ENCODE data around the gene ATP5F1D.

The ATP5F1D gene

GRCh38 chr19:1259876-1260748, 18.6 kb downstream of the ATP5F1D start:
- no peak for DNase-seq

GRCh38 chr19:1260749-1261537, 19.4 kb downstream of the ATP5F1D start:
- peak; percentile 96 for DNase-seq

GRCh38 chr19:1261538-1261797, 19.9 kb downstream of the ATP5F1D start:
- no peak for DNase-seq

- DNase-seq, result no peak
These were observed 20.5 kb downstream of the ATP5F1D start for GRCh38 chr19:1261798-1262622.

GRCh38 chr19:1262623-1263123, 21.1 kb downstream of the ATP5F1D start:
- no peak for DNase-seq

GRCh38 chr19:1263188-1263587, 21.6 kb downstream of the ATP5F1D start:
- DNase-seq, result no peak

- no peak for DNase-seq
These were observed 23.5 kb downstream of the ATP5F1D start for GRCh38 chr19:1264801-1265614.

GRCh38 chr19:1265615-1266128, 24.1 kb downstream of the ATP5F1D start:
- no peak for DNase-seq

GRCh38 chr19:1266129-1266915, 24.8 kb downstream of the ATP5F1D start:
- peak; percentile 51 for DNase-seq

- DNase-seq, result peak; percentile 50
These were observed 25.4 kb downstream of the ATP5F1D start for GRCh38 chr19:1266916-1267476.

- DNase-seq, result no peak
These were observed 26.1 kb downstream of the ATP5F1D start for GRCh38 chr19:1267477-1268225.

GRCh38 chr19:1268226-1269064, 26.9 kb downstream of the ATP5F1D start:
- DNase-seq, result no peak

GRCh38 chr19:1269065-1269477, 27.5 kb downstream of the ATP5F1D start, which contains the start of gene CIRBP:
Gene CIRBP (plus strand): TSS chr19:1269332. CDS start chr19:1270934, 1,602 bp downstream.
- DNase-seq, result peak; percentile 98

GRCh38 chr19:1269478-1270212, 28.1 kb downstream of the ATP5F1D start:
- peak; percentile 75 for DNase-seq

GRCh38 chr19:1270213-1270853, 28.8 kb downstream of the ATP5F1D start:
- DNase-seq, result no peak

GRCh38 chr19:1270854-1271527, 29.4 kb downstream of the ATP5F1D start:
- DNase-seq, result no peak
